Mesenteric fat pad (tissue), 1 donor: Measurements from ENCODE around the gene HOXA3. TPM values are rescaled to one million over a fixed set of nuclear protein-coding genes. Genes with fewer than 3 reads are reported as not detected.

ENCODE experiments used
- DNase-seq: peaks from one replicate; pipeline ENCODE4 v3.0.0-alpha.2; 2020; ENCODE audit warnings: low spot score
- total RNA-seq: library from RNA; stranded (reverse); fragmentation: NEBNext Ultra II Directional; extraction: Animal tissue kit (Norgen Biotek cat#: 25700); gene quantifications from one replicate; pipeline ENCODE4 v1.2.1, GENCODE V29; 2021
- donor health status: DM: yes; HTN: yes; CAD: no.

The HOXA3 gene
- total RNA-seq, 1 donor from 2014 or later: 5.8 TPM

GRCh38 chr7:27116962-27117886 is 35.2 kb downstream of the HOXA3 start:
- no peak for DNase-seq

- no peak for DNase-seq
These were observed 36.1 kb downstream of the HOXA3 start for GRCh38 chr7:27116031-27116961.

GRCh38 chr7:27115221-27116026 is 37.0 kb downstream of the HOXA3 start:
- DNase-seq: no peak

GRCh38 chr7:27114881-27115220 is 37.5 kb downstream of the HOXA3 start:
- DNase-seq: no peak

GRCh38 chr7:27113991-27114769 is 38.2 kb downstream of the HOXA3 start:
- no peak for DNase-seq

GRCh38 chr7:27112955-27113949 is 39.1 kb downstream of the HOXA3 start:
- DNase-seq: no peak

GRCh38 chr7:27112361-27112760 is 40.0 kb downstream of the HOXA3 start:
- DNase-seq: no peak

- DNase-seq: no peak
These were observed 40.6 kb downstream of the HOXA3 start for GRCh38 chr7:27111751-27112277.

GRCh38 chr7:27111042-27111750 is 41.2 kb downstream of the HOXA3 start:
- DNase-seq: no peak

- peak; percentile 92 for DNase-seq
These were observed 42.0 kb downstream of the HOXA3 start for GRCh38 chr7:27110186-27111031.

- no peak for DNase-seq
These were observed 42.8 kb downstream of the HOXA3 start for GRCh38 chr7:27109466-27110185.

GRCh38 chr7:27108390-27109127 is 43.8 kb downstream of the HOXA3 start:
- peak; percentile 90 for DNase-seq

- DNase-seq: no peak
These were observed 44.7 kb downstream of the HOXA3 start for GRCh38 chr7:27107391-27108381.

GRCh38 chr7:27106901-27107240 is 45.5 kb downstream of the HOXA3 start:
- DNase-seq: no peak
